Measurements from ENCODE around the gene EFS.
A peak's percentile ranks its signal among the peaks of the same experiment; 100 is the strongest.
"Not testable (repeated sequence)": the region's sequence is repeated elsewhere in the genome, so short reads cannot be mapped to it uniquely, and the experiment has no call there.

The EFS gene

DNA sequence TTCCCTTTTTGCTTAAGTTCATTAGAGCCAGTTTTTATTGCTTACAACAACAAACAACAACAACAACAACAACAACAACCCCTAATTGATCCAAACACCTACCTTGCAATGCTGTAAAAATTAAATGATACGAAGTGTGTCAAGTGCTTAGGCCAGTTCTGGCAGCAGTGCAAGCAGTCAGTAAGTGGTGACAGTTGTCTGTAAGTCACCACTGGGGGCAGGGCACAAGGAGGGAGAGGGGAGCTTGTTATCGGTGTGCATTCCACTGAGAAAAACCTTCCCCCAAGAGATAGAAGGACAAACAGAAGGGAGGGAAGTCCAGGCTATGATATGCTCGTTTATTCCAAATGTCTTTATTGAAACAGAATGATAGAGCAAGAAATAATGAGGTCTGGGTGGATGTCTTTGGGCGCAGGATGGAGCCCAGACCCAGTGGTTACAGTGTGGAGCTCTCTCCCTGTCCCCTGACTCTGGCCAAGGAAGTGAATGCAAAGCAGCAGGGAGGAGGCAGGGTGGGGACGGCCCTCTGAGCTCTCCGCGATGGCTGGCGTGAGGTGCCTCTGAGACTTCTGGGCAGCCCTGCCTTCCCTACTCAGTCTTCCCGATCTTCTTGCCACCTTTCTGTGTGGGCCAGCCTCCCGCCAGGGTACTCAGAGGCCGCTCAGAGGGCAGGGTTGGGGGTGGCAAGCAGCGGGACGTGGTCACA lies 18.8 kb downstream of the EFS start:
- no peak for FAIRE-seq

DNA sequence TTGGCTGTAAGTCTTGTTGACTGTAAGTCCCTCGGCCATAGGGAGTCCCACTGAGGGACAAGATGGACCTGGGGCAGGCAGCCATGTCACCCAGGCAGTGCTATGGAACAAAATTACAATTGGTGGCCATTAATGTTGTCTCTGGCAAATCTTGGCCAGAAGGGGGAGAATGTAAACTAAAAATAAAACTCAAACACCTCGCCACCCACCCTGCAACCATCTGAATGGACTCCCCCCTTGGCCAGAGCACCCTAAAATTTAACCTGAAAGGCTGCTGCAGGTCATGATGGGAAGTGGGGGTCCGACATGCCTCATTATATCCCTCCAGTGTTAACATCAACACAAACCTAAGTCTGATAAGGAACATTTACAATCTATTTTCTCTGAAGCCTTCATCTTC lies 20.5 kb downstream of the EFS start:
- FAIRE-seq (no peak), DNase-seq (ENCODE audit: extremely low spot score, insufficient read length, low read depth) (no peak)

More for the DNA sequence above, 18.8 kb downstream of the EFS start:
- no peak for DNase-seq (ENCODE audit: extremely low spot score, insufficient read length, low read depth)

DNA sequence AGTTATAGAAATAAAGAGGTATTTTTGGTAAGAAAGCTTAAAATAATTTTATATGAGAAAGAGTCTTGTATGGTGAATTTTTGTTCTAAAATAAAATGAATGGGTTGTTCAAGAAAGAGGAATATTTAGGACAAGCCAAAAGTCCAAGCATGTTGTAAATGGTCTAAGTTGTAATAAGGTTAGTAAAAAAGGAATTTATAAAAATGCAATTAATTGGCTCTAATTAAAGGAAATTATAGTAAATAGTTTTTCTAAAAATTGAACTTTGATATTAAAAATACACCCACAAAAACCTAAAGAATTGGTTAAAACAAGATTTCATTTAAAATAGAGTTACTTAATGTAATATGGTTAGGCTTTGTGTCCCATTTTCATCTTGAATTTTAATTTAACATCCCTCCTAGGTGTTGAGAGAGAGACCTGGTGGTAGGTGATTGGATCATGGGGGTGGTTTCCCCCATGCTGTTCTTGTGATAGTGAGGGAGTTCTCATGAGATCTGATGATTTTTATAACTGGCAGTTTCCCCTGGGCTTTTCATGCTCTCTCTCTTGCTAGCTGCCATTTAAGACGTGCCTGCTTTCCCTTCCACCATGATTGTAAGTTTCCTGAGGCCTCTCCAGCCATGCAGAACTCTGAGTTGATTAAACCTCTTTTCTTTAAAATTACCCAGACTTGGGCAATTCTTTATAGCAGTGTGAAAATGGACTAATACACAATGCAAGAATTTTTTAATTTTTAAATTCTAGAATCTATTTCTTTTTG lies 25.3 kb downstream of the EFS start:
- FAIRE-seq (no peak), DNase-seq (ENCODE audit: extremely low spot score, insufficient read length, low read depth) (no peak)

DNA sequence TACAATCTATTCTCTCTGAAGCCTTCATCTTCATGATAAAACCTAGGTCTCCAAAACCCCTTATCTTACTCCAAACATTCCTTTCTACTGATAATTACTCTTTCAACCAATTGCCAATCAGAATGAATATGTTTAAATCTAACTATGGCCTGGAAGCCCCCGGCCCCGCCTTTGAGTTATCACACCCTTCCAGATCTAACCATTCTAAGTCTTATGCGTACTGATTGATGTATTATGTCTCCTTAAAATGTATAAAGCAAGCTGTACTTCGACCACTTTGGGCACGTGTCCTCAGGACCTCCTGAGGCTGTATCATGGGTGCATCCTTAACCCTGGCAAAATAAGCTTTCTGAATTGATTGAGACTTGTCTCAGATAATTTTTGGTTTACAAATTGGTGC lies 29.3 kb downstream of the EFS start:
- DNase-seq (ENCODE audit: extremely low spot score, insufficient read length, low read depth) (no peak), FAIRE-seq (no peak)

DNA sequence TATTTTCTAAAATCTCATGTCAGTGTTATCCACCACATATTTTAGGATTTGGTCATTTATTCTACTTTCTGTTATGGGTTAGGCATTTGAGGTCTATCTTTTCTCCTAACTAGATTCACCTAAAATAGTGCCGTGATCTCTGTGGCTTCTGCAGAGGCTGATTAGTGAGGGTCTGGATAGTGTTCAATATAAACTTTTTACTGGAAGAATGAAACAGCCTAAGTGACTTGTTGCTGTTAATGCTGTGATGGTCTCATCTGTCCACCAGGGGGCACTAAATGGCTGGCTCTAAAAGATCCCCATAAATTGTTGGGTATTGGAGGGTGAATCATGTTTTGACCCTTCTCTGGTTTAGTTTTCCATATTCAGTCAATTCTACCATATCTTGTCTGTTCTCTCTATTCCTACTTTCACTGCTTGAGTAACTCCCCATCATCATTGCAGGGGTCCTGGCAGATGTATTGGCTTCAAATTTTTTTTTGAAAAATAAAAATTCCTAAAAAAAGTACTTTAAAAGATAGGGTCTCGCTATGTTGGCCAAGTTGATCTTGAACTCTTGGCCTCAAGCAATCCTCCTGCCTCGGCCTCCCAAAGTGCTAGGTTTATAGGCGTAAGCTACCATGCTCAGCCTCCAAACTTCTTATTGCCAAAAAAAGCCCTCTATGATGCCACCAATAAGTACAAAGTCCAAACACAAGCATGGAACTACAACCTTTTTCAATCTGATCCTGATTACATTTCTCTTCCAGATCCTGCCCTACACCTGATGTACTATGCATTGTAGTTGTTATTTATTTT lies 36.8 kb downstream of the EFS start:
- FAIRE-seq: peak; percentile 68
- peak; percentile 46 for DNase-seq (ENCODE audit: extremely low spot score, insufficient read length, low read depth)

DNA sequence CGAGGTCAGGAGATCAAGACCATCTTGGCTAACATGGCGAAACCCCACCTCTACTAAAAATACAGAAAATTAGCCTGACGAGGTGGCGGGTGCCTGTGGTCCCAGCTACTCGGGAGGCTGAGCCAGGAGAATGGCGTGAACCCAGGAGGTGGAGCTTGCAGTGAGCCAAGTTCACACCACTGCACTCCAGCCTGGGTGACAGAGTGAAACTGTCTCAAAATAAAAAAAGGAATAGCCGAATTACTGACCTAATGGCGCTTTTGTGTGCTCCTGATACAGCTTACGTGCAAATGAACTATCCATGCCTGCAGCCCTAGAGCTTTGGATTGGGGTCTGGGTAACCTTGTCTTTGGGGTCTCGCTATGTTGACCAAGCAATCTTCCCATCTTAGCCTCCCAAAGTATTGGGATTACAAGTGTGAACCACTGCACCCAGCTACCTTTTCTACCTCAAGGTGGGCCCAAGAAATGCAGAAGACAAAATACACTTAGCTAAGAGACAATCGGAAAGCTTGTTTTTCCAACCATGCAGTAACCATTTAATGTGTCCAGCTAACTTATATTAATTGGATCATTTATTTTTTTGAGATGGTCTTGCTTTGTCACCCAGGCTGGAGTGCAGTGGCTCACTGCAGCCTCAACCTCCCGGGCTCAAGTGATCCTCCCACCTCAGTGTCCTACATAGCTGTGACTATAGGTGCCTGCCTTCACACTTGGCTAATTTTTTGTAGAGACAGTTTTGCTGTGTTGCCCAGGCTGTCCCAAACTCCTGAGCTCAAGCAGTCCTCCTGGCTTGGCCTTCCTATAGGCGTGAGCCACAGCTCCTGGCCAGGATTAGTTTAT lies 38.3 kb downstream of the EFS start:
- no peak for FAIRE-seq

DNA sequence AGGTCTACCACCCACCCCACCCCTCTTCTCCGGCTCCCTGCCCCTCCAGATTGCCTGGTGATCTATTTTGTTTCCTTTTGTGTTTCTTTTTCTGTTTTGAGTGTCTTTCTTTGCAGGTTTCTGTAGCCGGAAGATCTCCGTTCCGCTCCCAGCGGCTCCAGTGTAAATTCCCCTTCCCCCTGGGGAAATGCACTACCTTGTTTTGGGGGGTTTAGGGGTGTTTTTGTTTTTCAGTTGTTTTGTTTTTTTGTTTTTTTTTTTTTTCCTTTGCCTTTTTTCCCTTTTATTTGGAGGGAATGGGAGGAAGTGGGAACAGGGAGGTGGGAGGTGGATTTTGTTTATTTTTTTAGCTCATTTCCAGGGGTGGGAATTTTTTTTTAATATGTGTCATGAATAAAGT lies 39.2 kb downstream of the EFS start:
- FAIRE-seq; DNase-seq (ENCODE audit: extremely low spot score, insufficient read length, low read depth): not testable (repeated sequence)

More for the DNA sequence above, 38.3 kb downstream of the EFS start:
- no peak for DNase-seq (ENCODE audit: extremely low spot score, insufficient read length, low read depth)

DNA sequence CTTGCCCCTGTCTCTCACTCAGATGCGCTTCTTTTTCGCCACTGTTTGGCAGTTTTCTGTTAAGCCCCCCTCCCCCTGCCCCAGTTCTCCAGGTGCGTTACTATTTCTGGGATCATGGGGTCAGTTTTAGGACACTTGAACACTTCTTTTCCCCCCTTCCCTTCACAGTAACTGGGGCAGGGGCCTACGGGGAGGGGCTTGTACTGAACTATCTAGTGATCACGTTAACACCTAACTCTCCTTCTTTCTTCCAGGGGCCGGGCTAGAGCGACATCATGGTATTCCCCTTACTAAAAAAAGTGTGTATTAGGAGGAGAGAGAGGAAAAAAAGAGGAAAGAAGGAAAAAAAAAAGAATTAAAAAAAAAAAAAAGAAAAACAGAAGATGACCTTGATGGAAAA lies 40.0 kb downstream of the EFS start:
- DNase-seq (ENCODE audit: extremely low spot score, insufficient read length, low read depth) (no peak), FAIRE-seq (no peak)

DNA sequence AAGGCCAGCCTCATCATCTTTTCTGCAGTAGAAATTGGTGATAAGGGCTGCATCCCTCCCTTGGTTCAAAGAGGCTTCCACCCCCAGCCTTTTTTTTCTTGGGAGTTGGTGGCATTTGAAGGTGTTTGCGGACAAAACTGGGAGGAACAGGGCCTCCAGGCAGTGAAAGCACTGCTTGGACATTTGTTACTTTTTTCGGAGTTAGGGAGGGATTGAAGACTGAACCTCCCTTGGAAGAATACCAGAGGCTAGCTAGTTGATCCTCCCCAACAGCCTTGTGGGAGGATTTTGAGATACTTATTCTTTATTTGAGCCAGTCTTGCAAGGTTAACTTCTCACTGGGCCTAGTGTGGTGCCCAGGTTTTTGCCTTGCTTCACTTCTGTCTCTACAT lies 40.5 kb downstream of the EFS start:
- DNase-seq (ENCODE audit: extremely low spot score, insufficient read length, low read depth) (no peak), FAIRE-seq (no peak)

DNA sequence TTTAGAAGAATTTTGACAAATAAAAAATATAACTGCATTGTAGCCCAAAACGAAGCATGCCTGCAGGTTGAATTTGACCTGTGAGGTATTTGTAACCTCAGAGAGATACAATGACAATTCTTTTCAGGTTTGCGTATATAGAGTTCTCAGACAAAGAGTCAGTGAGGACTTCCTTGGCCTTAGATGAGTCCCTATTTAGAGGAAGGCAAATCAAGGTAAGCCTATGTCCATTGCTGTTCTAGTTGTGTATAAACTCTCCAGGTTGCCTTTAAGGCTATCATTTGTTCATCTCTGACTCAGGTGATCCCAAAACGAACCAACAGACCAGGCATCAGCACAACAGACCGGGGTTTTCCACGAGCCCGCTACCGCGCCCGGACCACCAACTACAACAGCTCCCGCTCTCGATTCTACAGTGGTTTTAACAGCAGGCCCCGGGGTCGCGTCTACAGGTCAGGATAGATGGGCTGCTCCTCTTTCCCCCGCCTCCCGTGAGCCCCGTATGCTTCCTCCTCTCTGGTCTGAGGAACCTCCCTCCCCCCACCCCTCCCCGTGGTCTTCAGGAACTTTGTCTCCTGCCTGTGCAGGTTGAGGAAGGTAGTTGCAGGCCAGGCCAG lies 41.0 kb downstream of the EFS start:
- FAIRE-seq (no peak), DNase-seq (ENCODE audit: extremely low spot score, insufficient read length, low read depth) (no peak)

DNA sequence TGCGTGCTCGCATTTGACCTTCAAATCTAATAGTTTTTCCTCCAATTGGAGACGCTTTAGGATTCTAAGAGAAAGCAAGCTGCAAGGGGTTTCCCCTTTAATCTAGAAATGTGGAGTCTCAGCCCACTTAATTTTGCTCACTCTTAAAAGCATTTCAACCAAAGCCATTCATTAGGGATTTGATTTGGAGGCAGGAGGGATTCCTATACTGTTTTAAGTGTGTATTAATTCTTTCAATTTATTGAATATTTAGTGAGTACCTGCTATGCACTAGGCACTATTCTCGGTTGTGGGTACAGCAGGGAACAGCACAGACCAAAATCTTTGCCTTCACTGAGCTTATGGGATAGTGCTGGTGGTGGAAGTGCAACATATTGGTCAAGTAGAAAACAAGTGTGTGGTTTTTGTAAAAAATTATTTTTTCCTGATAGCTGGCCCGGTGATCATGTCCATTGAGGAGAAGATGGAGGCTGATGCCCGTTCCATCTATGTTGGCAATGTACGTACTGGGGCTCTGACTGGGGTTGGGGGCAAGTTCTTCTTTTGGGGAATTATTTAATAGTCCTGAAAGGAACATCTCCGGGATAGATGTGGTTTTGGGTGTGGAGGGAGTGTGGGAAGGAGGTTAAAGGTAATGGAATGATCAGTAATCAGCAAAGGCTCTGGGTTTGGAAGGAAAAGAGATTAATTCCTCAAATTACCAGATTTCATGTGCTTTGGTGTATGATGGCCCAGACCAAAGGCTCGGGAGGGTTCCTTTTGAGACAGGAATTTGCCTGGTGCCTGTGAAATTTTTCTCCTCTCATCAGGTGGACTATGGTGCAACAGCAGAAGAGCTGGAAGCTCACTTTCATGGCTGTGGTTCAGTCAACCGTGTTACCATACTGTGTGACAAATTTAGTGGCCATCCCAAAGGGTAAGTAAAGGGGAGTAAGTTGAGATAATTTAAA lies 42.1 kb downstream of the EFS start:
- no peak for FAIRE-seq
- DNase-seq (ENCODE audit: extremely low spot score, insufficient read length, low read depth): no peak

DNA sequence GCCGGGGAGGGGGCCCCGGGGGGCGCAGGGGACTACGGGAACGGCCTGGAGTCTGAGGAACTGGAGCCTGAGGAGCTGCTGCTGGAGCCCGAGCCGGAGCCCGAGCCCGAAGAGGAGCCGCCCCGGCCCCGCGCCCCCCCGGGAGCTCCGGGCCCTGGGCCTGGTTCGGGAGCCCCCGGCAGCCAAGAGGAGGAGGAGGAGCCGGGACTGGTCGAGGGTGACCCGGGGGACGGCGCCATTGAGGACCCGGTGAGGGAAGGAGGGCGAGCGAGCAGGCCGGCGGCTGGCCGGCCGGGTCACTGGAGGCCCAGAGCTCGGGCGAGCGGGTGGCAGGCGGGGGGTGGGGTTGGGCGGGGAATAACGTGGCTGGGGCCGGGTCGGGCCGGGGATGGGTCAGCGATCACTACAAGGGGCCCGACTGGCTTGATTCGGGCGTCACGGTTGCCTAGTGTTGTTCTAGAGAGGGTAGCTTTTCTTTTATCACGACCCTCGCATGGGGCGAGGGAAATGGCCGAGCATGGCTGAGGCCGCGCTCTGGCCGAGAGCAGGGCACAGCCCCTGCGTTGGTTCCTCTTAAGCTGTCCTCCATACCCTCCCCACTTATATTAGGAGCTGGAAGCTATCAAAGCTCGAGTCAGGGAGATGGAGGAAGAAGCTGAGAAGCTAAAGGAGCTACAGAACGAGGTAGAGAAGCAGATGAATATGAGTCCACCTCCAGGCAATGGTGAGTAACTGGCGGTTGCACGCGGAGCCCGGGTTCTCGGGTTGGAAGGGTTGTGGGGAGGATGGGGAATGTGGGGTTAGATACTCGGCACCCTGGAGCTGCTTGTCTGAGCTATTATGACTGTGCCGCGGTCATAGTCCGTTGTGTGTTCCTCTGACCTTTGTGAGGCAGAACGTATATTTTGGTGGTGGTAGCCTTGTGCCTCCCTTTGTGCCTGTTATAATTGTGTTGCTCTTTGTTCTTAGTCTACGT lies 43.1 kb downstream of the EFS start:
- DNase-seq (ENCODE audit: extremely low spot score, insufficient read length, low read depth): no peak
- no peak for FAIRE-seq

DNA sequence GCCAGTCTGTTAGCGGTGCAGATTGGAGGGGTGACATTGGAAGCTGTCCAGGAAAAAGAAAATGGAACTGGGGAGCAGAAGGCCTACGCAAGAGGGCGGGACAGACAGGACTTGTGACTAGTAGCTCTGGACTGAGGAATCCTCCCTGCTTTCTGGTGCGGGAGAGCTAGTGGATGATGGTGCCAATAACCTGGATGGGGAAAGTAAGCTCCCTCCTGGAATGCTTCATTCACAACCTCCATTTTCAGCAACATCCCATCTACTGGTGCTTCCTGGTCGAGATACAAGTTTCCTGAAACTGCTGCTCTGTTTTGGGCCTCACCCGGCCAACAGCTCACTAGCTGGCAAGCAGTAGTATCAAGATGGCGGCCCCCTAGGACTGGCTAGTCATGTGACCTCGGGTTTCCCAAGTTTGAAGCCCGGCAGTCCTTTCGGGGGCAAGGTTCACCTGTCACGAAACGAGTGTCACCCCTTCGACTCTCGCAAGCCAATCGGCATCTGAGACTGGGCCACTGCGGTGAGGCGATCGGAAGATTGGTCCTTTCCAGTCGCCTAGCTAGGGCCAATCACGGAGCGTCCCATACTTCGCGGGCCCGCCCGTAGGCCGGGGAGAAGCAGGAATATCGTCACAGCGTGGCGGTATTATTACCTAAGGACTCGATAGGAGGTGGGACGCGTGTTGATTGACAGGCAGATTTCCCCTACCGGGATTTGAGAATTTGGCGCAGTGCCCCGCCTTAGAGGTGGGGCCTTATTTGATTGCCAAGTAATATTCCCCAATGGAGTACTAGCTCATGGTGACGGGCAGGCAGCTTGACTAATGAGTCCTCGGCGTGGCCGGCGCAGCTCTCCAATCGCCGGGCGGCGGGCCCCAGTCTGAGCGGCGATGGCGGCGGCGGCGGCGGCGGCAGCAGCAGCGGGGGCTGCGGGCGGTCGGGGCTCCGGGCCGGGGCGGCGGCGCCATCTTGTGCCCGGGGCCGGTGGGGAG lies 44.1 kb downstream of the EFS start, which contains the start of gene PABPN1:
Gene PABPN1, plus strand, starts transcription at position 874 of the 988 bp plus-strand sequence. Its CDS starts 13 bp downstream, at position 887.
- peak; percentile 99 for FAIRE-seq

DNA sequence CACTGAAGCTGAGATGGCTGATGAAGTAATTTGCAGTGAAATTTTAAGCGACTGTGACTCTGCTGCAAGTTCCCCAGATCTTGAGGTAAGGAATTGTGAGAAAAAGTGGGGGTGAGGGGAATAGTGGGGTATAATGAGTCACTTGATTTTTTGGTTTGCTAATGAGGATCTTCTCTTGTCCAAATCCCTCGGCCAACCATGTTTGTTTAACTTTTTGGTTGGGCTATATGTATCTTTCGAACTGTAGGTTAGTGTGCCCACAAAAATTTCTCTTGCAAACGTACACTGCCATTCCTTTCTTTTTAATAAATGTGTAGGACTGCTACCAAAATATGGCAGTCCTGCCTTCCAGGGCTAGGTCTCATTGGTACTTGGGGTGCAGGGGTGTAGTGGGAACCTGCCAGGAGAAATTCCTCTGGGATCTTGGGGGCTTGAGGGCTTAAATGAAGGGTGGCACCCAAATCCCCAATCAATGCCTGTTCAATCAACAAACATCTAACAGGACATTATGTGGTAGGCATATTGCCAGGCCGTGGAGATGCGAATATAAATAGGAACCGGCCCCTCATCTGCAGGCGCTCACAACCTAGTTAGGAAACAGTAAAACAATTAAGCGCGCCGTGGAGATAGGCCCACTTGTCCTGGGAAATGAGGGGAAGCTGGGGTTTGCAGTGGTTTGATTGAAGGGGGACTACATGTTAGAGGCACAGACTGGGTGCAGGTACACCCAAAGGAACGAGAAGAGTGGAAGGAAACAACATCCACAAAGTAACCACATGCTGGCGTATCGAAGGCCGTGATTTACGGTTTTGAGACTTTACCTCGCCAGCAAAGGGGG lies 45.0 kb downstream of the EFS start:
- no peak for FAIRE-seq
- no peak for DNase-seq (ENCODE audit: extremely low spot score, insufficient read length, low read depth)

More for the DNA sequence above, 44.1 kb downstream of the EFS start, which contains the start of gene PABPN1:
- peak; percentile 90 for DNase-seq (ENCODE audit: extremely low spot score, insufficient read length, low read depth)

DNA sequence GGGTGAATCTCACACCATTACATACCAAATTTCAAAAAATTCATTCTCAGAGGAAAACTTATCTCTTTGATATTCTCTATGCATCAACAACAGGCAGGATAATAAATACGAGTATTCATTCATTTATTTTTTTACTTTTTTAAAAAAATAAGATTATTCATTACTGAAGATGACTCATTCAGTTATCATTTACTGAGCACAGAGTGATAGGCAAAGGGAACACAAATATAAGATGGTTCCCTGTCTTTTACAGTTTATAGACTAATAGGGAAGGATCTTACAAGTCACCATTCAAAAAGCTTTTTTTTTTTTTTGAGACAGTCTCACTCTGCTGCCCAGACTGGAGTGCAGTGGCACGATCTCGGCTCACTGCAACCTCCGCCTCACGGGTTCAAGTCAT lies 48.7 kb downstream of the EFS start:
- DNase-seq (ENCODE audit: extremely low spot score, insufficient read length, low read depth) (no peak), FAIRE-seq (no peak)
